Endometrial microvascular endothelial cells (primary cell): Measurements from ENCODE around the gene KPNA6. TPM values are rescaled to one million over a fixed set of nuclear protein-coding genes. Genes with fewer than 3 reads are reported as not detected.
"Not testable (repeated sequence)": the region's sequence is repeated elsewhere in the genome, so short reads cannot be mapped to it uniquely, and the experiment has no call there.

Source experiments
- in situ Hi-C: cut with HindIII; loops from 2 replicates; pipeline ENCODE4 v1.10.0; 2017; ENCODE audit warnings: low sequenced_read_pairs, low pct_unique_long_range_greater_than_20kb; ENCODE audit errors: inconsistent ontology term
- total RNA-seq: library from RNA; depleted of rRNA; stranded (reverse); fragments of >200 nt; gene quantifications from one replicate; pipeline ENCODE4 v1.2.3, GENCODE V29; 2015; ENCODE audit errors: inconsistent ontology term

KPNA6 gene
- 52.8 TPM for total RNA-seq

GRCh38 chr1:32107742-32108661 lies at the start of gene KPNA6:
KPNA6 (plus strand) TSS chr1:32108056; CDS start chr1:32108131, 75 bp downstream.
- in situ Hi-C loops, result no loop called here

- in situ Hi-C loops, result no loop called here
Measured at GRCh38 chr1:32060914-32061313, 46.9 kb upstream of the KPNA6 start.

GRCh38 chr1:32062867-32063230 lies 45.0 kb upstream of the KPNA6 start:
- in situ Hi-C loops, result no loop called here

GRCh38 chr1:32063261-32063681 lies 44.6 kb upstream of the KPNA6 start:
- in situ Hi-C loops, result no loop called here

- in situ Hi-C loops, result not testable (repeated sequence)
Measured at GRCh38 chr1:32065613-32066488, 42.0 kb upstream of the KPNA6 start.

GRCh38 chr1:32066489-32066873 lies 41.4 kb upstream of the KPNA6 start:
- in situ Hi-C loops, result no loop called here

GRCh38 chr1:32068957-32069588 lies 38.8 kb upstream of the KPNA6 start:
- in situ Hi-C loops, result no loop called here

GRCh38 chr1:32071758-32072621 lies 35.9 kb upstream of the KPNA6 start:
- in situ Hi-C loops, result no loop called here

- in situ Hi-C loops, result no loop called here
Measured at GRCh38 chr1:32072622-32073298, 35.1 kb upstream of the KPNA6 start, which contains the start of gene TMEM39B. TMEM39B (plus strand) TSS chr1:32072939; CDS start chr1:32073048, 109 bp downstream.

GRCh38 chr1:32073299-32074229 lies 34.3 kb upstream of the KPNA6 start:
- in situ Hi-C loops, result no loop called here

- in situ Hi-C loops, result no loop called here
Measured at GRCh38 chr1:32074841-32075240, 33.0 kb upstream of the KPNA6 start.

GRCh38 chr1:32077451-32077850 lies 30.4 kb upstream of the KPNA6 start:
- in situ Hi-C loops, result no loop called here

- in situ Hi-C loops, result no loop called here
Measured at GRCh38 chr1:32082022-32082421, 25.8 kb upstream of the KPNA6 start.

- in situ Hi-C loops, result not testable (repeated sequence)
Measured at GRCh38 chr1:32086381-32086780, 21.5 kb upstream of the KPNA6 start.

- in situ Hi-C loops, result no loop called here
Measured at GRCh38 chr1:32091176-32091575, 16.7 kb upstream of the KPNA6 start.

GRCh38 chr1:32091591-32091990 lies 16.3 kb upstream of the KPNA6 start:
- in situ Hi-C loops, result no loop called here
